Measurements from ENCODE around the gene HYPK.

The HYPK gene

GRCh38 chr15:43800286-43801141, at the start of gene HYPK:
TSS of gene HYPK (plus strand) at chr15:43800599. CDS start at chr15:43800623, 24 bp downstream.
- DNase-seq, result peak; percentile 94

GRCh38 chr15:43751885-43752284, 48.5 kb upstream of the HYPK start:
- DNase-seq, result no peak

GRCh38 chr15:43762824-43763223, 37.6 kb upstream of the HYPK start:
- DNase-seq, result no peak

- no peak for DNase-seq
Observed at GRCh38 chr15:43763819-43764446, 36.5 kb upstream of the HYPK start.

- DNase-seq, result peak; percentile 59
Observed at GRCh38 chr15:43769584-43770228, 30.7 kb upstream of the HYPK start.

GRCh38 chr15:43771816-43772215, 28.6 kb upstream of the HYPK start:
- no peak for DNase-seq

GRCh38 chr15:43772624-43773023, 27.8 kb upstream of the HYPK start:
- DNase-seq, result no peak

GRCh38 chr15:43774062-43774461, 26.3 kb upstream of the HYPK start:
- no peak for DNase-seq

GRCh38 chr15:43775411-43775965, 24.9 kb upstream of the HYPK start:
- no peak for DNase-seq

GRCh38 chr15:43776101-43776717, 24.2 kb upstream of the HYPK start:
- no peak for DNase-seq

- peak; percentile 82 for DNase-seq
Observed at GRCh38 chr15:43776718-43777266, 23.6 kb upstream of the HYPK start, which contains the start of gene ELL3. TSS of gene ELL3 (minus strand) at chr15:43776966. CDS start at chr15:43776901, 65 bp downstream.

GRCh38 chr15:43777267-43777914, 23.0 kb upstream of the HYPK start:
- DNase-seq, result peak; percentile 89

- DNase-seq, result no peak
Observed at GRCh38 chr15:43779016-43779415, 21.4 kb upstream of the HYPK start.

GRCh38 chr15:43789409-43789808, 11.0 kb upstream of the HYPK start:
- no peak for DNase-seq

- DNase-seq, result peak; percentile 100
Observed at GRCh38 chr15:43791993-43792760, 8.2 kb upstream of the HYPK start, which contains the start of gene SERF2. TSS of gene SERF2 (plus strand) at chr15:43792320. CDS start at chr15:43792377, 57 bp downstream.

GRCh38 chr15:43792761-43793476, 7.5 kb upstream of the HYPK start:
- DNase-seq, result peak; percentile 48

GRCh38 chr15:43793647-43794046, 6.8 kb upstream of the HYPK start:
- DNase-seq, result no peak

- no peak for DNase-seq
Observed at GRCh38 chr15:43794269-43795037, 5.9 kb upstream of the HYPK start.

- no peak for DNase-seq
Observed at GRCh38 chr15:43795197-43795596, 5.2 kb upstream of the HYPK start.

GRCh38 chr15:43795997-43796396, 4.4 kb upstream of the HYPK start:
- DNase-seq, result no peak
